NCI-H82 (cell line): Measurements from ENCODE around the gene AK6.

ENCODE experiments used
- DNase-seq: peaks from one replicate; lab custom pipeline; 2025; lab: John Stamatoyannopoulos, UW

The AK6 gene

DNA sequence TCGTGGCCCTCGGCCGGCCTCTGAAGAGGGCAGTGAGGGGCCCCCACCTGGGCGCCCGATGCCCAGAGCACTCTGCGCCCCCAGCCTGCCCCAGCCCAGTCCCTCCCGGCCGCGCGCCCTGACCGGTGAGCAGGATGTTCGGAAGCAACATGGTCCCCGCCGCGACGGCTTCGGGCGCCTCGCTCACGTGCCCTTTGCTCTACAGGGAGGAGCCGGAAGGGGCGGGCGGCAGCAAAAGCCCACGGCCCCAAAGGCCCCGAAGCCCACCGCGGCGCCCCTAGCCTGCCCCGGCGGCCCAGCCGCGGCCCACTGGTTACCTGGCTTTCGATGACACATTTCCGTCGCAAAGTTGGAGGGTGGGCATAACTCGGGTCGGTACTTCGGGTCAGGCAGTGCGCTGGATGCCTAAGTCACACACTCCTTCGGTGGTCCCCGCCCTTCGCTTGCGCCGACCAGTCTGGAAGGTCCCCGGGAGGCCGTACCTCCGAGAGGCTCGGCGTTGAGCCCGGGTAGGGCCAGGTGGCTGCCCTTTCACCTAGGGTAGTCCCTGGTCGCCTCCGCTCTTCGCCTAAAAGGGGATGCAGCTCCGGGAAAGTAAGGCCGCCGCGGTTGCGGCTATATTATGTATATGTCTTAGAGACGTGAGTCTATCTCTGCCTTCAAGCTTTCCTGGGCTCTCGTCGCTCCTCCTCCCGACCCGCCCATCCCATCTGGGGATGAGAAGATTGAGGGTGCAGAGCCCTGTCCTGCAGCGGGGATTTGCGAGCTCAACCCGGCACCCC is at the start of gene AK6, which contains the start of the genes RAD17 and TAF9:
AK6 (minus strand) TSS at position 181 of the 782 bp plus-strand sequence; CDS start at position 151, 30 bp downstream.
RAD17 (plus strand) TSS at position 479 of the 782 bp plus-strand sequence. CDS start 2,391 bp downstream, outside the sequence.
TAF9 (minus strand) TSS at position 181 of the 782 bp plus-strand sequence. CDS start 3,783 bp downstream, outside the sequence.
- DNase-seq: peak; percentile 94

DNA sequence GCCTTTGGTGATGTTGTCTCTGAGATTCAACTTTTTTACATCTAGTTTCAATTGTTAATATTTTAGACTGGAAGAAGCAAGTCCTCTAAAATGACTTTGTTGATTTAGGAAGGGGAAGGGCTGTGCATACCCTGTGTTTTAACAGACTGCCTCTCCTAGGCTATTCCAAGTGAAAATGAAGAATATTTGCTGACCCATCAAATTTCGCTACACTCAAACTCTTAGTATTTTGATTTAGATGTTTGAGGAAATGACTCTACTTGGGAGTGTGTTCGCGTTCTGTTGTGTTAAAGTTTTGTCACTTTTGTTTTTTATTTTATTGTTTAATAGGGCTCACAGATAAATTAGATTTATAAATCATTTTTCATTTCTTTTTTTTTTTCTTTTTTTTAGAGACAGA is 49.2 kb upstream of the AK6 start:
- no peak for DNase-seq

DNA sequence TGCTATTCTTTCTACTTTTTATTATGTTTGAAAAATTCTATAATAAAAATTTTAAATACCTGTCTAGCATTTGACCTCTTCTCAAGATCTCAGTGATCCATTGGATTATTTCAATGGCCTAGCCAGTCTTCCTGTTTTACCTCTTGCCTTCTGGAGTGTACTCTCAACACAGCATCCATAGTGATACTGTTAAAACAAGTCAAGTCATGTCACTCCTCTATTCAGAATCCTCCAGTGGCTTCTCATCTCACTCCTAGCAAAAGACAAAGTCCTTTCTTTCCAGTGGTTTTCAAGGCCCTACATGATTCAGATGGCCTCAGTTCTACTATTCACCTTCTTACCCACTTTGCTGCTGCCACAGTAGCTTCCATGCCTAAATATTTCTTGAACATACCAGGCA is 47.4 kb upstream of the AK6 start:
- no peak for DNase-seq

DNA sequence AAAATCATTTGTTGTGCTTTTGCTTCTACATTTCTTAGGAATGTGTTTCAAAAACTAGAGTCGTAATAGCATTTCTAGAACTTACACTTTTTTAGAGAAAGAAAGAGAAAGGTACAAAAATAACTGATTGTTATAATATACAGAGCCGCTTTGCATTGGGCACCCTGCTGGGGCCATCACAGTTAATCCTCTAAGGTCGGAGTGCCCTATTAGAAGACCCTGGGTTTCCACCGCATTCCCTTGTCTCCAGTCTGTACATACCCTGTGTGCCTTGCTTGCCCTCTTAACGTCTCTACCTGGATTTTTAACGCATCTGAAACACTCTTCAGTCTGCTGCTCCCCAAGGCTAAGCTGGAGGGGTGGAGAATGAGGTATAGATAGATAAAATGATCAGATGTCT is 46.9 kb upstream of the AK6 start:
- DNase-seq: no peak

DNA sequence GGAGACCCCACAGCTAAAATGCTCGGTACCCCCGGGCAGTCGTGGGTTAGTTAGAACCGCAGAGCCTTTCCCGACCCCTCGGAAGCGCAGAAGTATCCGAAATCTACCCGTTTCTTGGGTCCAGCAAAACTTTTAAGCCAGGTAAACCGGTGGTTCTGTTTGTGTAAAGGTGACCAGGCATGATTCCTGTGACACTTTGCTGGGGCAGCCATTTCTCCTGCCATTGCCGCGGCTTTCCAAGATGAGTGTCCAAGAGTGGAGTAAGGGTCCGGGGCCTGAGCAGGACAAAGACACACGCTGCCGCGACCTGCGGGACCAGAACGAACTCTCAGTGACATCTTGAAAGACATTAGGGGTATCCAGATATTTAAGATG is 46.3 kb upstream of the AK6 start:
- no peak for DNase-seq

DNA sequence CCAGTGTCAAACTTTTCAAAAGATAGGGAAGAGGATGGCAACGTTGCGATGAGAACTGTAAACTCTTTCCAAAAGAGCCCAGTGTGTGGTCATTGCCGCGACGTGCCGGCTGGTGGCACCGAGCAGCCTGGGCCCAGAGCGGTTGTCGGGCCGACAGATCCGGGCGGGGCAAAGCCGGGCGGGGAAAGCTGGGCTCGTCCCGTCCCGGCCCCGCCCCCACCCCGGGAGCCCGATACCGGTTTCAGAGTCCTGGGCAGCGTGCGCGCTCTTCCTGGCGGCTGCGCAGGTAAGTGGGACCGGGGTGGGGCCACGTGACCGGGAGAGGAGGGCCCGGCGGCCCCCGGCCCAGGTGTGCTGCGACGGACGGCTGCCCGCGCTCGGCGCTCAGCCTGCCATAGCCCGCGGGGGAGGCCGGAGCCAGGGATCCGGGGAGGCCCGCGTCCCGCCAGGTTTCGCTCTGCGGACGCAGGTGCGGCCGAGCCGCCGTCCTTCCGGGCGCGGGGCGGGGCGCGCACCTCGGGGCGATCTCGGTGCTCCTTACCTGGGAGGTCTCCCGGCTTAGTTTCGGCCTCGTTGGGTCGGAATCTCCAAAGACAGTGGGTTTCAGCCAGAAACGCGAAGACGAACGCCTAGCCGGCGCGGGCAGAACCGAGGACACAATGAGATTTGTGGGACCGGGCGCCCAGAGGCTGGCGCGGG is 45.7 kb upstream of the AK6 start, which contains the start of gene MARVELD2:
MARVELD2 (plus strand) TSS at position 232 of the 699 bp plus-strand sequence. CDS start 4,270 bp downstream, outside the sequence.
- no peak for DNase-seq

DNA sequence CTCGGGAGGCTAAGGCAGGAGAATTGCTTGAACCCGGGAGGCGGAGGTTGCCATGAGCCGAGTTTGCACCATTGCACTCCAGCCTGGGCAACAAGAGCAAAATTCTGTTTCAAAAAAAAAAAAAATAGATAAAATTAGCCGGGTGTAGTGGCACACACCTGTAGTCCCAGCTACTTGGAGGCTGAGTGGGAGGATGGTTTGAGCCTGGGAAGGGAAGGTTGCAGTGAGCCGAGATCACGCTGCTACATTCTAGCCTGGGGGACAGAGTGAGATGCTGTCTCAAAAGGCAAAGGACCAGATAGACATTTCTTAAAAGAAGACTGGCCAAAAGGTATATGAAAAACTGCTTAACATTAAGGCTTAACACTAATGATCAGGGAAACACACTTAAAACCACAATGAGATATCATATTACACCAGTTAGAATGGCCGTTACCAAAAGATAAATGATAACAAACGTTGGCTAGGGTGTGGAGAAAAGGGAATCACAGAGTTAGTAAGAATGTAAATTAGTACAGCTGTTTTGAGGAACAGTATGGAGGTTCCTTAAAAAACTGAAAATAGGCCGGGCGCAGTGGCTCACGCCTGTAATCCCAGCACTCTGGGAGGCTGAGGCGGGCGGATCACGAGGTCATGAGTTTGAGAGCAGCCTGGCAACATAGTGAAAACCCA is 35.5 kb upstream of the AK6 start:
- DNase-seq: no peak

DNA sequence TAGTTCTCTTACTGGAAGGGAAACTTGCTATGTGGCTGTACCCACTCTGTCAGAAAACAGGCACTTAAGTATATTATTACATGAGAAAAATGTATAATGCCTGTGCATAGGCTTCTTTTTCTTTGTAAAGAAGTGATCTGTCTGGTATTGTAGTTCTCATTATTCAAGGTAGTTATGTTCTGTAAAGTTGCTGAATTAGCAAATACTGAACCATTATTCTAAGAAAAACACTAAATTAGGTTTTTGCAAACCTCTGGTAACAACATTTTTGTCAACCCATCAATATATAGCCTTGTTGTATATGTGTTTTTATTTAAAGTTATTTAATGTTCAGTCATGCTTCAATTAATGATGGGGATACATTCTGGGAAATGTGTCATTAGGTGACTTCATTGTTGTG is 9.1 kb upstream of the AK6 start:
- DNase-seq: no peak

DNA sequence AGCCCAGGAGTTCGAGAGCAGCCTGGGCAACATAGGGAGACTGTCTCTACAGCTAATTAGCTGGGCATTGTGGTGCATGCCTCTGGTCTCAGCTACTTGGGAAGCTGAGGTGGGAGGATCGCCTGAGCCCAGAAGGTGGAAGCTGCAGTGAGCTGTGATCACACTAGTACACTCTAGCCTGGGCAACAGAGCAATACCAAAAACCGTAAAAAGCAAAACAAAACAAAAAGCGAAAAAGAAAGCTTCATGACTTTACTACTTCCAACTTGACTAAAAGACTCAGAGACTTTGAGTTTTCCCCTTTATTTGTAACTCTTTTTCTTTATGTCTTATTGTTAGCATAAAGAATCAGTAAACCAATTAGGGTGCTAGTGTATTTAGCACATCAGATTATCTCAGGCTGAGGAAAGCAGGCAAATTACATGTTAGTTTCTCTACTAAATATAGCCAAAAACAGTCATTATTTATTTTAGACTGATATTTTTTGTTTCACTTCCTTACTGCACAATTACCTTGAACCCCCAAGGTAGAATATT is 5.7 kb upstream of the AK6 start:
- DNase-seq: peak; percentile 10

DNA sequence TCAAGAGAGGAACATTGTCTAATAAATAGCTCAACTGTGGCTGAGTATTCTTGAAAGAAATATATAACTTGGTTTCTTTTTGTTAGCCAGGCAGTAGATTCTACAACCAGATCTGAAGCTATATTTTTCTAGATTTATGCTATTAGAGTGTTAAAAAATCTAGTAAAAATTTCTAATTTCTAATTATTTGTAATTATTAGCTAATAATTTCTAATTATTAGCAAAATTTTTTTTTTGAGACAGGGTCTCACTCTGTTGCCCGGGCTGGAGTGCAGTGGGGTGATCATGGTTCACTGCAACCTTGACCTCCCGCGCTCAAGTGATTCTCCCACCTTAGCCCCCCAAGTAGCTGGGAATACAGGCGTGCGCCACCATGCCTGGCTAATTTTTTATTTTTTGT is 3.1 kb upstream of the AK6 start:
- no peak for DNase-seq

DNA sequence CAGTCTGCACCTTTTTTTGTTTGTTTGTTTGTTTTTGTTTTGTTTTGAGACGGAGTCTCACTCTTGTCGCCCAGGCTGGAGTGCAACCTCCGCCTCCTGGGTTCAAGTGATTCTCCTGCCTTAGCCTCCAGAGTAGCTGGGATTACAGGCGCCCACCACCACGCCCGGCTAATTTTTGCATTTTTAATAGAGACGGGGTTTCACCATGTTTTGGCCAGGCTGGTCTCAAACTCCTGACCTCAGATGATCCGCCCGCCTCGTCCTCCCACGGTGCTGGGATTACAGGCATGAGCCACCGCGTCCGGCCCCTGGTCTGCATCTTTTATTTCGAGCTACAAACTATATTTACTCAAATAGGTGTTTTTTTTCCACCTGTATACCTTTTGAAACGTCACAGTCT is 1.0 kb upstream of the AK6 start:
- peak; percentile 6 for DNase-seq

DNA sequence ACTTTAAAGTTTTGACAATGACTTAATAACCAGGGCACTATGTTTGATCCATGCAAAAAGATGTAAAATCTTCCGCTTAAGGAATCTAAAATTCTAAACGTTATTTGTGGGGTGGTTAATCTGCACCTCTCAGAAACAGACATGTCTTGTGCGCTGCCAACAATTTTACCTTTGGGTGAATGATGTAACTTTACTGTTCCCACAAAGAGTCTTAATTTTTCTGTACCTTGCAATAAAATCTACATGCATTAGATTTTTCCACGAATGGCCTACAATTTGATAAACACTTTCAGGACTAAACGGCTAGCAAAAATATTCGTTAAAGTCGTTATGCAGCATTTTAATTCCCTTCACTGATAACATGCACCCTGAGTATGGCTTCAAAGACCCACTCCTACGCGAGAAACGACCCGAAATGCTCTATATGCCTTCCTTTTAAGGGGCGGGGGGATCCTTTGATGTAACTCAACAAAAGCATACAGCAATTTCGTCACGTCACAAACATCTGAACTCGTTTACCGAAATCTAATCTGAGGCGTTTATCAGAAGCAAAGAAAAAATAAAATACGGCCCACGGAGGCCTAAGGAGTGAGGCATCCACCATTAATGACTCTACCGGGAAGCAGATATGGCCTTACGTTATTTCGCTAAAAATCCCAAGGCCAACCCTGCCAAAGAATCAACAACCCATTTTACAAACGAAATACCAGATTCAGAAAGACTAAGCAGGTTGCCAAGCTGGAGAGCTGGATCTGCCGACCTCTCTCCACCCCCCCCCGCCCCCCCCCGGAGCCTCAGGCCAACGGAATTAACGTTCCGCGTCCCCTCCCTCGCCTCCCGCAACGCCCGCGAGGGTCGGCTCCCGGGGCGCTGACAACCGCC is 621 bp downstream of the AK6 start:
- peak; percentile 49 for DNase-seq

DNA sequence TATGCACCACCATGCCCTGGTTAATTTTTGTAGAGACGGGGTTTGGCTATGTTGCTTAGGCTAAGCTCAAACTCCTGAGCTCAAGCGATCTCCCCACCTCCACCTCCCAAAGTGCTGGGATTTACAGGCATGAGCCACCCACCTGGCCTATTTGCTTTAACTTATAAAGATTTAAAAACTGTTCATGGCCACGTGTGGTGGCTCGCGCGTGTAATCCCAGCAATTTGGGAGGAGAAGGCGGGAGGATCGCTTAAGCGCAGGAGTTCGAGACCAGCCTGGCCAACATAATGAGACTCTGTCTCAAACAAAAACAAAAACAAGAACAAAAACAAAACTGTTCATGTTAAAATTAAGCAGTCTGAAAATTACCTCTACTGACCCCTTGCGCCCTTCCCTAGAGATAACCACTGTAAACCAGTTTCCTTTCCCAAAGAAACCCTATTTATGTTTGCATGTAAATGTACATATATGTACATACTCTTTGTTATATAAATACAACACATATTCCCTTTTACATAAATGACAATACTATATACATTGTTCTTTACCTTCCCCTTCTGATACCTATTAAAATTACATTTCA is 1.5 kb downstream of the AK6 start:
- peak; percentile 7 for DNase-seq

DNA sequence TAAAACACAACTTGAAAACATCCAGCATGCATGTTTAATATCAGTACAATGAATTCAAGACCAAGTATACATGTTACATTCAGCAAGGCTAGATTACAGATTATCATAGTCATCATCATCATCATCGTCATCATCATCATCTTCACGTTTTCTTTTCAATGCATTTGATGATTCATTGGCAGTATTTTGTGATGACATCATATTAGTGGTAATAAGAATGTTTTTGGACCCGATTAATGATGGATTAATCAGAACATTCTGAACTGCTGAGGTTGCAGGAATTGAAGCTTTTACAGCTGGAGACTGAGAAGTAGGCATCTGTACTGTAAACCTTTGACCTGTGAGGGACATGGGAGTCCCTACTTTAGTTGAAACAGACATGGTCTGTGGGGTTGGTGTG is 4.5 kb downstream of the AK6 start:
- no peak for DNase-seq

DNA sequence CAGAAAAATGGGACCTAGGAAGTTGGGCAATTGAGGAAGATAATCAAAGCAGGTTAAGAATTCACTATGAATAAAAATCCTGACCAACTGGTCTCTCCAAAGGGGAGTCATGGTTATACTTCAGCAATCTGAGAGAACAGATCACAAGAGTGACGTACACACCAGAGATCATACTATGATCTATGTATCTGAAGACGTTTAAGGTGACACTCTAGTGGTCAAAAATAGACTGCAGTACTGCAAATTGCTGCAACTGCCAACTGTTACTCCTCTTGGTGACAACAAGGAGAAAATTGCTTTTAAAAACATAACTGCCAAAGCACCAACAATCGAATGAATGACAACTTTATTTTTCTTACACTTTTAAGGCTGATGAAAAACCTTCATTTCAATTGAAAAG is 4.9 kb downstream of the AK6 start:
- peak; percentile 28 for DNase-seq

DNA sequence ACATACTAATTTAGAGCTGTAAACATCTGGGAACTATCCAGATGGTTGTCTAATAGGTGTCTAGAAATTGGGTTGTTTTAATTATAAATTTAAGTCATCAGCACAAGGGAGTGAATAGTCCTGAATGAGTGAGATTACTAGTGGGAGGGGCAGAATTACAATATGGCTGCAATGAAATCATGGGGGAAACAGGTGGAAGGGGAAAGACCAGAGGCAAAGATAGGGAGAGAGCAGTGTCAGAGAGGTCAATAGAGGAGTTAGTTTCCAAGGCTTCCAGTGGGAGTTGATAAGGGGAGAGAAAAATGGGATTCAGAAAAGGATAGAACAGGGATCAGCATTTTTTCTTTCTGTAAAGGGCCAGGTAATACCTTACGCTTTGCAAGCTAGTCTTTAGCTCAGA is 8.9 kb downstream of the AK6 start:
- DNase-seq: no peak

DNA sequence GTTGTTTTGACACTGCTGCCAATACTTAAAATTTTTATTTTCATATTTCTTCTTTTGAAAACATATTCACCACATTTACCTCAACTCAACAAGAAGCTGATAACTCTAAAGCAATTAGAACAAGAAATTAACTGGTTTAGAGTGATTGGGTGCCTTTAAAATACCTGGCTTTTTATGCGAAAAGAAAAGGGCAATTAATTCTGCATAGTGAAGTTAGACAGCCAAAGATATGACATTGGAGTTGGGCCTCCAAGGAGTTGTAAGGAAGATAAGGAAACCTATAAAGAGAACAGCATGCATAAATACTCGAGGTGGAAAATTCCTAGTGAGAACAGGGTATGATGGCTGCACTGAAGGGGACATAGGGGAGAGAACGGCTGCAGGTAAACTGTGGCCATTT is 9.6 kb downstream of the AK6 start:
- no peak for DNase-seq

DNA sequence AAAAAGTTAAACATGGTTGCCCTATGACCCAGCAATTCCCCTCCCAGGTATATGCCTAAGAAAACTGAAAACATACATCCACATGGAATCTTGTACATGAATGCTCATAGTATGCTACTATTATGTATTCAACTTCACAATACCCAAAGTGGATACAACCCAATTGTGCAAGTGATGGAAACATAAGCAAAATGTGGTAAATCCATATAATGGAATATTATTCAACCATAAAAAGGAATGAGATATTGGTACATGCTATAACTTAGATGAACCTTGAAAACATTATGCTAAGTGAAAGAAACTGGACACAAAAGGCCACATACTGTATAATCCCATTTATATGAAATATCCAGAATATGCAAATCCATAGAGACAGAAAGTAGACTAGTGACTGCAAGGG is 18.7 kb downstream of the AK6 start:
- no peak for DNase-seq

DNA sequence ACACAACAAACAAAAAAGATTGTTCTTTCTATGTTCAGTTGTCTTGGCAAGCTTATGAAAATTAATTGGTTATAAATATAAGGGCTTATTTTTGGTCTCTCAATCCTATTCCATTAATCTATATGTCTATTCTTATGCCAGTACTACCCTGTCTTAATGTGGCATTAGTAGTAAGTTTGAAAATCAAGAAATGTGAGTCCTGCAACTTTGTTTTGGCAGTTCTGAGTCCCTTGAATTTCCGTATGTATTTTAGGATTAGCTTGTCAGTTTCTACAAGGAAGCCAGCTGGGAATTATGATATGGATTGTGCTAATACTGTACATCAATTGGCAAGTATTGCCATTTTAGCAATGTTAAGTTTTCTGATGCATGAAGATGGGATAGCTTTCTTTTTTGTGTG is 26.2 kb downstream of the AK6 start:
- DNase-seq: no peak

DNA sequence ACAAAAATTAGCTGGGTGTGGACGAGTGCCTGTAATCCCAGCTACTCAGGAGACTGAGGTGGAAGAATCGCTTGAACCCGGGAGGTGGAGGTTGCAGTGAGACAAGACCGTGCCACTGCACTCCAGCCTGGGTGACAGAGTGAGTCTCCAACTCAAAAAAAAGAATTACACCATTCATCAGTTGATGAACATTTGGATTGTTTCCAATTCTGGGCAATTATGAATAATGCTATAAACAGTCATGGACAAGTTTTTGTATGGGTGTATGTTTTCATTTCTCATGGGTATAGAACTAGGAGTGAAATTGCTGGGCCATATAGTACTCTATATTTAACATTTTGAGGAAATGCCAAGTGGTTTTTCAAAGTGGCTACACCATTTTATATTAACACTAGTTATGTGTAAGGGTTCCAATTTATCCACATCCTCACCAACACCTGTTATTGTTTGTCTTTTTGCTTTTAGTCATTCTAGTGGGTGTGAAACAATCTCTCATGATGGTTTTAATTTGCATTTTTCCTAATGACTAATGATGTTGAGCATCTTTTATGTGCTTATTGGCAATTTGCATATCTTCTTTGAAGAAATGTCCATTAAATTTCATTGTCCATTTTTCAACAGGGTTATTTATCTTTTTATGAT is 27.7 kb downstream of the AK6 start:
- no peak for DNase-seq
